SK-N-SH (cell line): ENCODE measurements around the gene NUDT19. TPM values are rescaled to one million over a fixed set of nuclear protein-coding genes. Genes with fewer than 3 reads are reported as not detected.

Experiments
- CTCF ChIA-PET: fragments of 300-600, 350-600 bp; formaldehyde crosslinking; extraction: SDS; loops from one replicate; lab custom pipeline; 2021; lab: Yijun Ruan, JAX
- POLR2A ChIA-PET: fragments of 350-600 bp; sonication (Branson Sonifier 250); formaldehyde crosslinking; extraction: SDS; loops from one replicate; lab custom pipeline; 2020; ENCODE audit warnings: antibody characterized with exemption, inconsistent platforms; lab: Yijun Ruan, JAX
- DNase-seq: peaks from one replicate; pipeline ENCODE4 v3.0.0; 2012
- H2AFZ ChIP-seq: fragments of 200-600 bp; sonication (generic); 2 replicates; pipeline ENCODE4 v1.8.1; 2016; ENCODE audit warnings: antibody characterized with exemption, mild to moderate bottlenecking, low read depth
- H3F3A ChIP-seq: fragments of 200-600 bp; sonication (generic); replicated peaks from 2 replicates; pipeline ENCODE3; 2016; ENCODE audit warnings: antibody characterized with exemption, mild to moderate bottlenecking; ENCODE audit not compliant: insufficient read depth
- H3K27ac ChIP-seq, 2 experiments: fragments of 200-500 bp in 1 of 2; fragments of 200-600 bp in 1 of 2; sonication (Bioruptor generic) in 1 of 2; sonication (generic), shearing (Covaris generic) in 1 of 2; 2 replicates each; pipeline versions ENCODE4 v1.5.1 to v1.6.1; 2014 to 2016; ENCODE audit warnings: low read depth in 2 of 2, inconsistent platforms in 1 of 2, low read length in 1 of 2, mild to moderate bottlenecking in 1 of 2, mixed read lengths in 1 of 2
- H3K27me3 ChIP-seq: fragments of 200-600 bp; sonication (generic), shearing (Covaris generic); 2 replicates; pipeline ENCODE4 v1.6.1; 2016; ENCODE audit warnings: mixed run types; ENCODE audit not compliant: insufficient read depth
- H3K36me3 ChIP-seq, 2 experiments: fragments of 200-500 bp in 1 of 2; fragments of 200-600 bp in 1 of 2; sonication (Bioruptor generic) in 1 of 2; sonication (generic) in 1 of 2; replicated peaks in 1 of 2; 2 replicates each; pipeline versions ENCODE3 to v1.5.1; 2014 to 2016; ENCODE audit warnings: low read length in 1 of 2, mild to moderate bottlenecking in 1 of 2; ENCODE audit not compliant: insufficient read depth in 2 of 2, control insufficient read depth in 1 of 2
- H3K4me1 ChIP-seq, 2 experiments: fragments of 200-500 bp in 1 of 2; fragments of 200-600 bp in 1 of 2; sonication (Bioruptor generic) in 1 of 2; sonication (generic), shearing (Covaris generic) in 1 of 2; 2 replicates each; pipeline versions ENCODE4 v1.5.1 to v1.6.1; 2014 to 2016; ENCODE audit warnings: low read depth in 1 of 2, low read length in 1 of 2, mixed run types in 1 of 2; ENCODE audit not compliant: insufficient read depth in 2 of 2, control insufficient read depth in 1 of 2
- H3K4me2 ChIP-seq: fragments of 200-600 bp; sonication (generic), shearing (Covaris generic); 2 replicates; pipeline ENCODE4 v1.6.1; 2017; ENCODE audit warnings: mixed run types
- H3K4me3 ChIP-seq, 2 experiments: fragments of 200-500 bp in 1 of 2; fragments of 200-600 bp in 1 of 2; sonication (Bioruptor generic) in 1 of 2; sonication (generic), shearing (Covaris generic) in 1 of 2; 2 replicates each; pipeline versions ENCODE4 v1.5.1 to v1.8.1; 2014 to 2016; ENCODE audit warnings: low read depth in 2 of 2, inconsistent platforms in 1 of 2, low read length in 1 of 2, mild to moderate bottlenecking in 1 of 2, mixed read lengths in 1 of 2, moderate library complexity in 1 of 2
- H3K79me2 ChIP-seq: fragments of 200-600 bp; sonication (generic); 2 replicates; pipeline ENCODE4 v1.8.1; 2017; ENCODE audit warnings: mild to moderate bottlenecking; ENCODE audit not compliant: insufficient read depth
- H3K9ac ChIP-seq: fragments of 200-600 bp; sonication (generic); 2 replicates; pipeline ENCODE4 v1.6.1; 2017; ENCODE audit warnings: mixed run types
- H3K9me2 ChIP-seq: fragments of 200-600 bp; sonication (generic); 2 replicates; pipeline ENCODE4 v1.6.1; 2017; ENCODE audit warnings: mixed run types
- H3K9me3 ChIP-seq: fragments of 200-600 bp; sonication (generic); 2 replicates; pipeline ENCODE4 v1.6.1; 2017; ENCODE audit warnings: mixed run types, mild to moderate bottlenecking, moderate library complexity
- H4K20me1 ChIP-seq: fragments of 200-600 bp; sonication (generic); 2 replicates; pipeline ENCODE4 v1.6.1; 2017; ENCODE audit warnings: mild to moderate bottlenecking, mixed run types; ENCODE audit not compliant: insufficient read depth
- CHD2 ChIP-seq: fragments of 150-350 bp; IDR thresholded peaks from 2 replicates; pipeline ENCODE4 v1.6.1; 2018; ENCODE audit warnings: low read length; ENCODE audit not compliant: partially characterized antibody
- EZH2phosphoT487 ChIP-seq: fragments of 200-600 bp; sonication (generic); IDR thresholded peaks from 2 replicates; pipeline ENCODE4 v1.6.1; 2017; ENCODE audit warnings: low read depth, mixed run types, mild to moderate bottlenecking, antibody characterized with exemption, moderate library complexity, borderline replicate concordance
- FOSL2 ChIP-seq: IDR thresholded peaks from 2 replicates; pipeline ENCODE4 v1.4.0; 2012; ENCODE audit warnings: low read depth, mild to moderate bottlenecking, moderate library complexity, borderline replicate concordance
- FOXM1 ChIP-seq: IDR thresholded peaks from 2 replicates; pipeline ENCODE4 v1.4.0; 2012; ENCODE audit warnings: low read depth, mild to moderate bottlenecking
- IRF3 ChIP-seq: fragments of 150-350 bp; IDR thresholded peaks from 2 replicates; pipeline ENCODE4 v1.6.1; 2016; ENCODE audit warnings: mild to moderate bottlenecking, low read depth, low read length
- JUND ChIP-seq: IDR thresholded peaks from 2 replicates; pipeline ENCODE4 v1.4.0; 2012
- POLR2AphosphoS5 ChIP-seq: IDR thresholded peaks from 2 replicates; pipeline ENCODE4 v1.6.1; 2012; ENCODE audit warnings: low read depth, low read length
- REST ChIP-seq: IDR thresholded peaks from 2 replicates; pipeline ENCODE4 v1.6.1; 2012; ENCODE audit warnings: mild to moderate bottlenecking, low read depth, low read length, moderate library complexity
- RFX5 ChIP-seq: IDR thresholded peaks from 2 replicates; pipeline ENCODE4 v1.6.1; 2012; ENCODE audit warnings: mild to moderate bottlenecking, improper control_type of control experiment, low read length
- RXRA ChIP-seq: IDR thresholded peaks from 2 replicates; pipeline ENCODE4 v1.4.0; 2012; ENCODE audit warnings: low read depth, mild to moderate bottlenecking, borderline replicate concordance
- SIN3A ChIP-seq: IDR thresholded peaks from 2 replicates; pipeline ENCODE4 v1.6.1; 2012; ENCODE audit warnings: low read depth, mild to moderate bottlenecking, low read length, moderate library complexity, borderline replicate concordance
- SMC3 ChIP-seq: IDR thresholded peaks from 2 replicates; pipeline ENCODE4 v1.6.1; 2012; ENCODE audit warnings: low read depth, low read length, improper control_type of control experiment
- TAF1 ChIP-seq: IDR thresholded peaks from 2 replicates; pipeline ENCODE4 v1.6.1; 2012; ENCODE audit warnings: low read depth, mild to moderate bottlenecking, low read length, moderate library complexity, borderline replicate concordance
- TCF12 ChIP-seq: IDR thresholded peaks from 2 replicates; pipeline ENCODE4 v1.4.0; 2012
- USF1 ChIP-seq: IDR thresholded peaks from 2 replicates; pipeline ENCODE4 v1.4.0; 2012; ENCODE audit warnings: low read depth, borderline replicate concordance
- ZBTB33 ChIP-seq: IDR thresholded peaks from 2 replicates; pipeline ENCODE4 v1.4.0; 2012; ENCODE audit warnings: low read depth, borderline replicate concordance
- WGBS: methylation state at CpG from one replicate; pipeline ENCODE4 v1.1.6; 2017; ENCODE audit warnings: low lambda C conversion rate; 5-methylcytosine and 5-hydroxymethylcytosine counted together
- polyA plus RNA-seq, 3 experiments: library from polyadenylated mRNA; depleted of rRNA; stranded (reverse); fragments of >200 nt; gene quantifications; 2 replicates each; pipeline ENCODE4 v1.2.3, GENCODE V29; 2012

The NUDT19 gene
- polyA plus RNA-seq, 1 of the 3 experiments (the other 2 are of a cell fraction), result 6.2 TPM

- H3K4me3 ChIP-seq, result no peak overlapping the region
- ChIA-PET POLR2A (no interaction called here), CTCF (interaction anchor here (0.7 to 1.9 kb wide), 3 partner anchors 14 to 49 kb away, joined by 3 to 5 read pairs (median 4); no protein-coding TSS in a partner anchor)
- H4K20me1 ChIP-seq, result no peaks in the 10 kb centered on the region
- H3K9ac ChIP-seq, result no peak overlapping the region
- H3K27me3 ChIP-seq, result no peaks in the 10 kb centered on the region
- H3K4me2 ChIP-seq, result no peak overlapping the region
- H3K27ac ChIP-seq, result no peak overlapping the region
- TF ChIP-seq SIN3A (no peak), IRF3 (no peak), JUND (no peak), RXRA (no peak), TAF1 (no peak), POLR2AphosphoS5 (no peak), USF1 (no peak), FOSL2 (no peak), REST (no peak), FOXM1 (no peak), CHD2 (no peak), ZBTB33 (no peak), SMC3 (no peak), TCF12 (no peak), EZH2phosphoT487 (no peak), RFX5 (no peak)
- H3K79me2 ChIP-seq, result peaks cover 3% of the 10 kb centered on the region; the same call in 1 of the 2 replicates
- H3K36me3 ChIP-seq, result peaks cover 21 to 34% of the 10 kb centered on the region in 2 experiments
- no peak overlapping the region for H2AFZ ChIP-seq
- H3K4me1 ChIP-seq, result peaks cover 0 to 5% of the 10 kb centered on the region in 2 experiments; a peak in 1 of 4 replicates
- no peaks in the 10 kb centered on the region for H3K9me3 ChIP-seq
- no peaks in the 10 kb centered on the region for H3F3A ChIP-seq
- no peak for DNase-seq
- 90% methylated on average over 6 of the region's 6 CpGs for WGBS
- no peaks in the 10 kb centered on the region for H3K9me2 ChIP-seq
Observed at GRCh38 chr19:32646556-32646955, 45.1 kb upstream of the NUDT19 start.
